CD4-positive, alpha-beta T cell treated with Interleukin-17A for 1 hour (primary cell): ENCODE results near the gene PHYHD1.

Source experiments
- DNase-seq: peaks from one replicate; pipeline ENCODE4 v3.0.0-alpha.2; 2020

The PHYHD1 gene

GRCh38 chr9:128901822-128902221 is 19.0 kb upstream of the PHYHD1 start:
- no peak for DNase-seq

DNA sequence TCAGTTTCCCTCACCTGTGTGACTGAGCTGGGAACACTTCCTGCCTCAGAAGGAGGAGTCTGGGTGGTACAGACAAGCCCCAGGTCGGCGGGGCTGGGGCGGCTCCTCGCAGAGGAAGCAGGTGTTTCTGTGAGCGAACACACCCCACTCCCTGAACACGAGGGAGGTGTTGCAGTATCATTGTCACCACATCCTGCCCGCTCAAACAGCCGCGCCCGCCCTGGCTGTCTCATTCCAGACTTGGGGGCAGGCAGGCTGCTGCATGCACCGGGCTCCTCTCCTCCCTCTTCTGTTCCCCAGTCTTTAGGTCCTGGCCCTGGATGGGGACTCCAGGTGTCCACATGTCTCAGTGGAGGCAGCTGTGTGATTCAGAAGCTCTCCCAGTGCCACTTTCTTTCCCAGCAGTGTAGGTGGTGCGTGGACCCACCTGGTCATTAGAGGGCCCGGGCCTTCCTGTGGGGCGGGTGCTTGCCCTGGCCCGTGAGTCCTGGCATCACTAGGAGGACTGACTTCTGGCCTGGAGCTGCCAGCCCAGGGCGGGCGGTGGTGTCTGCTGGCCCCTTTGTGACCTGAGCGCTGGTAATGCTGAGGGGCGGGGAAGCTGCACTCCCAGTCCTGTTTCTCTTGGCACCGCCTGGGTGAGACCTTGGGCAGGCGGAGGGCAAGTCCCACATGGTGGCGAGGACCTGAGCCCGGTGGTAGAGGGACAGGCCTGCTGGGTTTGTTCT is 18.3 kb upstream of the PHYHD1 start:
- DNase-seq, result peak; percentile 89

DNA sequence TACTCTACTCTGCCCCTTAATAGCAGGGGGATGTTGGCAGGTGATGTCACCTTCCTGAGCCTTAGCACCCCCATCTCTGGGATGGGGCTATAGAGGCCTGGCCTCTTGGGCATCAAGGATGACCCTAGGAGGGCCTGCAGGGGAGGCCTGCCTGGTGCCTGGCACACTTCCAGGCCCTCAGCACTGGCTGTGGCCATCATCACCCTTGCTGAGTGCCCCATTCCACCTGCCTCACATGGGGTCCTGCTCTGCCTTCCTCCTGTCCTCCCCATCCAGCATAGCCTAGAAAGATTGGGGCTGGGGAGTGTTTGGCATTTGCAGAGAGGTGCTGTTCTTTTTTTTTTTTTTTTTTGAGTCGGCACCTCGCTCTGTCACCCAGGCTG is 17.7 kb upstream of the PHYHD1 start:
- DNase-seq, result no peak

GRCh38 chr9:128903871-128904620 is 16.7 kb upstream of the PHYHD1 start:
- no peak for DNase-seq

- no peak for DNase-seq
Measured at GRCh38 chr9:128905964-128906363, 14.8 kb upstream of the PHYHD1 start.

DNA sequence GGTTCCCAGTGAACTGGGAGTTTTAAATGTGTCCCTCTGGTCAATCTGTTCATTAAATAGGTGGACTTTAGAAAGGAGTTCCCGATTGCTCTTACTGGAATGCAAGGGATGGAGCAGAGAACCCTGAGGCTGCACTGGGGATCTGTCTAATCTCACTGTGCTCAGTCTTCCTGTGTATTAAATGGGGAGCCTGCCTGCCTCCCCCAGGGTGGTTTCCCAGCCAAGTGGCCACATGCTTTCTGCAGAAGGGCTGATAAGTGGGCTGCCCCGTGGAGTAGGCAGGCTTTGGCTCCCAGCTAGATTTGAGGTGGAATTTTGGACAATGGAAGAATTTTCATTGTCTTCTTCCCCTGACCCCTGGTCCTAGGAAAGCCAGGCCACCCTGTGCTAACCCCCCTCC is 14.0 kb upstream of the PHYHD1 start:
- no peak for DNase-seq

- no peak for DNase-seq
Measured at GRCh38 chr9:128908372-128908771, 12.4 kb upstream of the PHYHD1 start.

DNA sequence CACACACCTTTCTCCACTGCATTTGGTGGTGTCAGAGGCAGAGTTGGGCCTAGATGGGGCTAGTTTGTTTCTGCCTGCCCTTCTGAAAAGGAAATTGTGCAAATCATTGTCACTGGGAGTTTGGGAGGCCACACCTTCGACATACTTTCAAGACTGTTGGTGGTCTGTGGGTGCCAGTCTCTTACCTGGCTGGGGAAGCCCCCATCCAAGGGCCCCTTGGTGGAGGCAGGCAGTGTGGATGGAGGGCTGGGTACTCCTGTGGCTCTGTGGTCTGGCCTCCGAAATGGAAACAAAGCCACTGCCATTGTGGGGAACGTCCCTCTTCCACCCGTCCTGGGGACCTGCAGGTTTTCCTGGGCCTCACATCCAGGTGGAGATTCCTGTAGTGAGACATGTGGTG is 10.9 kb upstream of the PHYHD1 start:
- no peak for DNase-seq

GRCh38 chr9:128910906-128911305 is 9.9 kb upstream of the PHYHD1 start:
- no peak for DNase-seq

DNA sequence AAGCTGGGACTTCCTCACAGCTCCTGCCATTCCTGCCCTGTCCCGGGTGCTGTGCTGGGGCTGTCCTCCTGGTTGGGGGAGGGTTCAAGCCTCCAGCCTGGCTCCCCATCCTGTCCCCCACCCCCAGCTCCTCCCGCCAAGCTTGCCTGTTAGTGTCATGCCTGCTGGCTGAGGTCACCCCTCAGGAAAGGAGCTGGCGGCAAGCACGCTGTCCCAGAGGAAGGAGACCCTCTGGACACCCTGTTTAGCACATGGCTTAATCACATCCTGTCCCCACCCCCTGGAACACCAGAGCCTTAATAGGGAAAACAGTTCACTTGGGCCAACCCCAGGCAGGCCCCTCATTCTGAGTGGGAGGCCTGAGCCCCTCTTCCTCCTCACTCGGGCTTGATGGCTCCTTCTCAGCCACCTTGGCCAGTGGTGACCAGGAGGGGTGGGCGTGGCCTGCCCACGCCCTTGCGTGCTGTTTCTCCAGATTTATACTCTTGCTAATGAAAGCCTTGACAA is 9.2 kb upstream of the PHYHD1 start:
- no peak for DNase-seq

DNA sequence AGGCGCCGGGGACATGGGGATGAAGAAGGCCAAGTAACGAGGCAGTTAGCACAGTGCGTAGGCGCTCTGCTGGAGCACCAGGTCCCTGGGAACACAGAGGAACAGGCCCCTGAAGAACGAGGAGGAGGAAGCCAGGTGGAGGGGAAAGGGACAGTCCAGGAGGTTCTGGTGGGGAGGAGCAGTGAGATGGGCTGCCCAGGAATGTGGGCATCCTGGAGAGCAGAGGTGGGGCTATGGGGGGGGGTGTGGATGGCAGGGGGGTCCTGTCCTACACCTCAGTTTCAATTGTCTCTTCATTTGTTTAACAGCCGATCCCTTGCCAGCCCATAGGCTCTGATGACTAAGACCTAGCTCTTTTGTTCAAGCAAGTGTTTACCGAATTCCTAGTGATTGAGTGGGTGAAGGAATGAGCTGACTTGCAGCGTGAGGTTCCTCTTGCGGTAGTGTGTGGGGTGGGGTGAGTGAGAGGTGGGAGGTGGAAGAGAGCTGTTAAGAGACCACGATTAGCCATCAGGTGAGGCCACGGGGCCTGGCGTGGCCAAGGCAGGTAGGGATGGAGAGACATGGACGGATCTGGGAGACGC is 8.4 kb upstream of the PHYHD1 start:
- DNase-seq, result no peak

DNA sequence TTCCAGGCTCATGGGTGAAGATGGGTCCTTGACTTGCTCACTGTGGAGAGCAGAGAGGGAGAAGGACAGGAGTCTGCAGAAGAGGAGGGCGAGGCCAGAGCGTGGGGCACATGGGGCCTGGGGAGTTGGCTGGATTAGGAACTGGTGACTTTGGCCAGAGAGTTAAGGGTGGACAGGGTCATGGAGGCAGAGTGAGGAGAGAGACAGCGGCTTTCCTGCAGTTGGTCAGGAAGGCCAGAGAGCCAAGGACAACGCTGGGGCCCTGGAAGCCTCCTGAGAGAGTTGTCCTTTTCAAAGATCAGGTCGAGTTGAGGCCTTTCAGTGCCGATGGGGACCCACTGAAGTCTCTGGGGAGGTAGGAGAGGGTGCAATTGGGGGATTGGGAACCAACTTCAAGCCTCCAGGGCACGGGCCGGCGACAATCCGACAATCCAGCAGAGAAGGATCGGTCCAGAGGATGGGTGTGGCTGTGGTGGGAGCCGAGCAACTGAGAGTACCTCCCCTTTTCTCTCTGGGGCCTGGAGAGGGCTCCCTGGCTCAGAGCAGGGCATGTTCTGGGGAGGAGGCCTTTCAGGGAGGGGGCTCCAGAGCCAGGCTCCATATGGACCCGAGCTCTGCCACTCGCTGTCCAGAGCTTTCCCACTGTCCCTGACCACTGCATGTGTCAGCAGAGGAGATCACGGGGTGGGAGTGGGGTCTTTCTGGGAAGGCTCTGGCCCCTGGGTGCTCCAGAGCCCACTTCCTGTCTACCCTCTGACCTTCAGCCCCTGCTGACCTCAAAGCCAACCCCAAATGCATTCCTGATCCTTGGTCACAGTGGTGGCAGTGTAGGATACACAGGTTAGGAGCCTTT is 7.5 kb upstream of the PHYHD1 start:
- DNase-seq, result no peak

GRCh38 chr9:128913995-128914772 is 6.6 kb upstream of the PHYHD1 start:
- DNase-seq, result no peak

DNA sequence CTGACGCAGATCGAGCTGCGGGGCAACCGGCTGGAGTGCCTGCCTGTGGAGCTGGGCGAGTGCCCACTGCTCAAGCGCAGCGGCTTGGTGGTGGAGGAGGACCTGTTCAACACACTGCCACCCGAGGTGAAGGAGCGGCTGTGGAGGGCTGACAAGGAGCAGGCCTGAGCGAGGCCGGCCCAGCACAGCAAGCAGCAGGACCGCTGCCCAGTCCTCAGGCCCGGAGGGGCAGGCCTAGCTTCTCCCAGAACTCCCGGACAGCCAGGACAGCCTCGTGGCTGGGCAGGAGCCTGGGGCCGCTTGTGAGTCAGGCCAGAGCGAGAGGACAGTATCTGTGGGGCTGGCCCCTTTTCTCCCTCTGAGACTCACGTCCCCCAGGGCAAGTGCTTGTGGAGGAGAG is 4.6 kb upstream of the PHYHD1 start:
- DNase-seq, result no peak

DNA sequence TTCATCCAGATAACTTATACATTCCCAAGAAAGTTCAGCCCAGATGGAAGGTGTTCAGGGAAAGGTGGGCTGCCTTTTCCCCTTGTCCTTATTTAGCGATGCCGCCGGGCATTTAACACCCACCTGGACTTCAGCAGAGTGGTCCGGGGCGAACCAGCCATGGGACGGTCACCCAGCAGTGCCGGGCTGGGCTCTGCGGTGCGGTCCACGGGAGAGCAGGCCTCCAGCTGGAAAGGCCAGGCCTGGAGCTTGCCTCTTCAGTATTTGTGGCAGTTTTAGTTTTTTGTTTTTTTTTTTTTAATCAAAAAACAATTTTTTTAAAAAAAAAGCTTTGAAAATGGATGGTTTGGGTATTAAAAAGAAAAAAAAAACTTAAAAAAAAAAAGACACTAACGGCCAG is 4.0 kb upstream of the PHYHD1 start:
- DNase-seq, result no peak

DNA sequence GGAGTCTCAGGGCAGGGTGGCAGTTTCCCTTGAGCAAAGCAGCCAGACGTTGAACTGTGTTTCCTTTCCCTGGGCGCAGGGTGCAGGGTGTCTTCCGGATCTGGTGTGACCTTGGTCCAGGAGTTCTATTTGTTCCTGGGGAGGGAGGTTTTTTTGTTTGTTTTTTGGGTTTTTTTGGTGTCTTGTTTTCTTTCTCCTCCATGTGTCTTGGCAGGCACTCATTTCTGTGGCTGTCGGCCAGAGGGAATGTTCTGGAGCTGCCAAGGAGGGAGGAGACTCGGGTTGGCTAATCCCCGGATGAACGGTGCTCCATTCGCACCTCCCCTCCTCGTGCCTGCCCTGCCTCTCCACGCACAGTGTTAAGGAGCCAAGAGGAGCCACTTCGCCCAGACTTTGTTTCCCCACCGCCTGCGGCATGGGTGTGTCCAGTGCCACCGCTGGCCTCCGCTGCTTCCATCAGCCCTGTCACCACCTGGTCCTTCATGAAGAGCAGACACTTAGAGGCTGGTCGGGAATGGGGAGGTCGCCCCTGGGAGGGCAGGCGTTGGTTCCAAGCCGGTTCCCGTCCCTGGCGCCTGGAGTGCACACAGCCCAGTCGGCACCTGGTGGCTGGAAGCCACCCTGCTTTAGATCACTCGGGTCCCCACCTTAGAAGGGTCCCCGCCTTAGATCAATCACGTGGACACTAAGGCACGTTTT is 3.5 kb upstream of the PHYHD1 start:
- DNase-seq, result no peak

DNA sequence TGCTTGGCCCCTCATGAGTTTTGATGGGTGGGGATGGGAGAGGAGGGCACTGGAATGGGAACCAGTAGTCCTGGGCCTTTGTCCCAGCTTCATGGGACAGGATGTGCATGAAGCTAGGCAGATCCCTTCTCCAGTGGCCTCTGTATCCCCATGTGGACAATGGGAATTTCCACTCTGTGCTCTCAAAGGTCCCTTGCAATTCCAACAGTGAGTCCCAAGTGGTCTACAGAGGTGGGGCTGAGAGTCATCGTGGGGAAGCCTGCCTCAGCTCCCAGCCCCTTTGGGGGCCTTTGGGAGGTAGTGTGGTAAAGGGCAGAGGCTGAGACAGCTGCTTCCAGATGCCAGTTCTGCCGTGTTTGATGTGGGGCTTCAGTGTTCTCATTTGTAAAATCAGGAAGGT is 1.9 kb upstream of the PHYHD1 start:
- DNase-seq, result no peak

DNA sequence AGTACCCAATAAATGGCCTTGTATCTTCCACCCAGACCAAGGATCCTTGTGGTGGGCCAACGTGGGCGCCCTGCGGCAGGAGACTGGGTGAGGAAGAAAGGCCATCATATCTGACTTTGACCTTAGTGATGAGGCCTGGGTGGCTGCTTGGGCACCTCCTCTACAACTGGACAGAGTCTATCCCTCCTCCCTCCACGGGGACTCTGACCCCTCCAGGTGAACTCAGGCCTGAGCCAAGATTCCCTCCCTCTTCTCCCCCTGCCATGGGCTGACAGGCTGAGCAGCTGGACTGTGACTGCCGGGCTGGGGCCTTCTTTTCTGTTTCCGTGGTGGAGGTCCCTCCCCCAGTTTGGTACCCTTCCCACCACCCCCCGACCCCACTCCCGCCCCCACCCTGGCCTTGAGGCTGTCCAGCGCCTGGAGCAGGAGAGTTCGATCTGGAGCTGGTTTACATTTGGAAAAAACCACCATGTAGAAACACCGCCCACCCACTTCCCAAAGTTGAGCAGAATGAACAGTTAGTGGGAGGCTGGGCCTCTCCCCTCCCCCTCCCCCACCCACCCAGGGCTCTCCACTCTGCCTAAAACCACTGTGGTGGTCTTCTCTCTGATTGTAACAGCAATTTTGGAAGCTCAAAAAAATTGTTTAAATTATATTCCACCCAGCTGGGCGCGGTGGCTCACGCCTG is 1.2 kb upstream of the PHYHD1 start:
- no peak for DNase-seq

DNA sequence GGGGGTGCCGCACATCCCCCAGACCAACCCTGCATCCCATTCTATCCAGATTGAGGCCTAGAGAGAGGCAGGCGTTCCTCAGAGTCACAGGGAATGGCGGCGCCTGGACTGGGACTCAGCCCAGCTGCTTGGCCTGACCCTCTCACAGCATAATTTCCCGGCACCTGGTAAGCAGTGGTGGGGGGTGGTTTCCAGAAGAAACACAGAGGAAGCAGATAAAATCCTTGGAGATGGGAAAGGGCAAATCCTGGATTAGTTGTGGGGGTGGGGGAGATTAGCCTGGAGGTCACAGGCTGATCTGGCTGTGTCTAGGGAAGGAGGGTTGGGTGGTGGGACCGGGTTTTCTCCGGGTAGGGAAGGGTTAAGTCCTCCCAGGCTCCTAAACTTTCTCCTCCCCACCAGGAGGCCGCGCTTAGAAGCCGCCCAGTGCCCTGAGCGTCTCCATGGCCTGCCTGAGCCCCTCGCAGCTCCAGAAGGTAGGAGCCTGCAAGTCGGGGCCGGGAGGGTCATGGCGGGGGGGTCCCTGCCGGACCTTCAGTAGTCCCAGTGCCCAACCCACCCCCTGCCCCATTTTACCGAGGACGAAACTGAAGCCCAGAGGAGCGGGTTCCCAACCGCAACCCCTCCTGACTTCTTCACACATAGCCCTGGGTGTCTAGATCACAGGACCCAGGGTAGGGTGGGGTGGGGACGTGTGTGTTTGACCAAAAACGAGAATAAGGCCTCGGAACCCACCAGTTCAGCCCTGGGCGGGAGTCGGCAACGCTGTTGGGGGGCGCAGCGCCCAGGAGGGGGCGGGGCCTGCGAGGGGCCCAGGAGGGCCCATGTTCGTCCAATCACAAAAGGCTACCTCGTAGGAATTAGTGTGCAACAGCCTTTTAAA is 1.3 kb downstream of the PHYHD1 start:
- no peak for DNase-seq

DNA sequence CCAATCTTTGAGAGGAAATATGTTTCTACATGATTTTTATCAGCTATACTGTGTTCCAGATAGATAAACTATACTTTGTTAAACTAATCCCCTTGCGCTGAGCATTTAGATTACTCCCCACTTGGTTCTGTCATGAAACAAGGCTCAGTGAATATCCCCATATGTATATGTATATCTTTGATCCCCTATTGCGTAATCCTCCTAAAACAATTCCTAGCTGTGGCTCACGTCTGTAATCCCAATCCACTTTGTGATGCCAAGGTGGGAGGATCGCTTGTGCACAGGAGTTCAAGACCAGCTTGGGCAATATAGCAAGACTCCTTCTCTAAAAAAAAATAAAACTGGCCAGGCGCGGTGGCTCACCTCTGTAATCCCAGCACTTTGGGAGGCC is 2.7 kb downstream of the PHYHD1 start:
- no peak for DNase-seq
